H1 (cell line): Measurements from ENCODE around the gene RXRA. TPM values are rescaled to one million over a fixed set of nuclear protein-coding genes. Genes with fewer than 3 reads are reported as not detected.

Experiments used
- CTCF ChIA-PET: fragments of 300-600 bp; sonication (Branson Sonifier 250); formaldehyde crosslinking; loops from one replicate; lab custom pipeline; 2021; ENCODE audit not compliant: partially characterized antibody; lab: Charles Lee
- POLR2A ChIA-PET: fragments of 300-600 bp; sonication (Branson Sonifier 250); formaldehyde crosslinking; loops from one replicate; lab custom pipeline; 2021; ENCODE audit warnings: inconsistent platforms; ENCODE audit not compliant: partially characterized antibody; lab: Charles Lee
- DNase-seq, 2 experiments: peaks; one replicate each; pipeline versions ENCODE4 v3.0.0 to v3.0.0-alpha.2; 2010 to 2022; ENCODE audit warnings: low spot score in 2 of 2, low read depth in 1 of 2, mixed read lengths in 1 of 2
- FAIRE-seq: peaks from 2 replicates; lab custom pipeline; 2011; peaks lifted over from hg19 to GRCh38; lab: Jason Lieb, UNC
- H2AFZ ChIP-seq: 2 replicates; pipeline ENCODE4 v1.8.1; 2012; ENCODE audit warnings: low read length, inconsistent platforms
- H2AK5ac ChIP-seq: 2 replicates; pipeline ENCODE4 v1.6.1; 2013; ENCODE audit warnings: low read depth, low read length
- H2BK120ac ChIP-seq: replicated peaks from 2 replicates; pipeline ENCODE3; 2013; ENCODE audit warnings: low read depth, low read length, inconsistent platforms
- H2BK12ac ChIP-seq: 2 replicates; pipeline ENCODE4 v1.6.1; 2013; ENCODE audit warnings: low read depth, low read length
- H2BK15ac ChIP-seq: 2 replicates; pipeline ENCODE4 v1.6.1; 2013; ENCODE audit warnings: low read length
- H2BK20ac ChIP-seq: 2 replicates; pipeline ENCODE4 v1.6.1; 2013; ENCODE audit warnings: low read length
- H2BK5ac ChIP-seq: 2 replicates; pipeline ENCODE4 v1.6.1; 2013; ENCODE audit warnings: low read depth, low read length
- H3K14ac ChIP-seq: 2 replicates; pipeline ENCODE4 v1.6.1; 2013; ENCODE audit warnings: inconsistent platforms; ENCODE audit not compliant: insufficient read length
- H3K18ac ChIP-seq: 2 replicates; pipeline ENCODE4 v1.6.1; 2013; ENCODE audit warnings: low read length; ENCODE audit errors: extremely low read depth
- H3K23ac ChIP-seq: 2 replicates; pipeline ENCODE4 v1.6.1; 2013; ENCODE audit warnings: inconsistent platforms; ENCODE audit not compliant: insufficient read length
- H3K23me2 ChIP-seq: 2 replicates; pipeline ENCODE4 v1.6.1; 2013; ENCODE audit warnings: low read depth, low read length
- H3K27ac ChIP-seq: 2 replicates; pipeline ENCODE4 v1.6.1; 2011; ENCODE audit warnings: low read depth, low read length, inconsistent platforms
- H3K27me3 ChIP-seq, 4 experiments: replicated peaks in 1 of 4; 1 replicate in 1 of 4; 2 replicates in 3 of 4; pipeline versions ENCODE4 v1.6.1 to v1.8.1; 2011 to 2013; ENCODE audit warnings: low read length in 3 of 4, mild to moderate bottlenecking in 3 of 4, inconsistent platforms in 2 of 4, mixed read lengths in 2 of 4, moderate library complexity in 1 of 4; ENCODE audit not compliant: control insufficient read depth in 3 of 4, insufficient read depth in 3 of 4; ENCODE audit errors: extremely low read depth in 1 of 4
- H3K36me3 ChIP-seq, 4 experiments: 2 replicates each; pipeline versions ENCODE4 v1.6.1 to v1.8.1; 2011 to 2013; ENCODE audit warnings: mild to moderate bottlenecking in 4 of 4, low read length in 3 of 4, moderate library complexity in 2 of 4, control low read depth in 1 of 4, inconsistent platforms in 1 of 4; ENCODE audit not compliant: insufficient read depth in 4 of 4, control insufficient read depth in 2 of 4
- H3K4ac ChIP-seq: replicated peaks from 2 replicates; pipeline ENCODE3; 2013; ENCODE audit warnings: low read length, low read depth, mixed read lengths, inconsistent platforms; ENCODE audit not compliant: insufficient read length
- H3K4me1 ChIP-seq, 4 experiments: replicated peaks in 1 of 4; 1 replicate in 1 of 4; 2 replicates in 3 of 4; pipeline versions ENCODE4 v1.6.1 to v1.8.1; 2011 to 2013; ENCODE audit warnings: low read length in 3 of 4, inconsistent platforms in 2 of 4, mixed read lengths in 1 of 4; ENCODE audit not compliant: insufficient read depth in 4 of 4, control insufficient read depth in 3 of 4
- H3K4me2 ChIP-seq, 2 experiments: 2 replicates each; pipeline versions ENCODE4 v1.6.1 to v1.8.1; 2011 to 2013; ENCODE audit warnings: low read depth in 2 of 2, low read length in 2 of 2, control low read depth in 1 of 2, inconsistent platforms in 1 of 2, mild to moderate bottlenecking in 1 of 2; ENCODE audit not compliant: insufficient read depth in 1 of 2
- H3K4me3 ChIP-seq, 4 experiments: fragments of 200-600, 300-600 bp in 1 of 4; sonication (generic), shearing (Covaris generic), sonication (Bioruptor Twin) in 1 of 4; 2 replicates each; pipeline versions ENCODE4 v1.5.1 to v1.8.1; 2011 to 2016; ENCODE audit warnings: low read length in 4 of 4, low read depth in 3 of 4, control low read depth in 2 of 4, inconsistent platforms in 2 of 4, mild to moderate bottlenecking in 2 of 4, mixed read lengths in 1 of 4, moderate library complexity in 1 of 4; ENCODE audit not compliant: insufficient read depth in 2 of 4; ENCODE audit errors: extremely low read depth in 1 of 4
- H3K56ac ChIP-seq: replicated peaks from 2 replicates; pipeline ENCODE3; 2013; ENCODE audit warnings: low read depth, mild to moderate bottlenecking, mixed read lengths, low read length, inconsistent platforms; ENCODE audit not compliant: insufficient read length
- H3K79me1 ChIP-seq: 2 replicates; pipeline ENCODE4 v1.6.1; 2013; ENCODE audit warnings: low read depth, low read length, control low read depth
- H3K79me2 ChIP-seq, 2 experiments: 2 replicates each; pipeline versions ENCODE4 v1.6.1 to v1.8.1; 2012 to 2013; ENCODE audit warnings: low read length in 2 of 2, mild to moderate bottlenecking in 2 of 2, inconsistent platforms in 1 of 2; ENCODE audit not compliant: insufficient read depth in 2 of 2, control insufficient read depth in 1 of 2
- H3K9ac ChIP-seq, 4 experiments: replicated peaks in 1 of 4; 1 replicate in 1 of 4; 2 replicates in 3 of 4; pipeline versions ENCODE4 v1.6.1 to v1.8.1; 2011 to 2013; ENCODE audit warnings: low read depth in 3 of 4, low read length in 3 of 4, control low read depth in 2 of 4, mild to moderate bottlenecking in 2 of 4, moderate library complexity in 2 of 4, inconsistent platforms in 1 of 4; ENCODE audit errors: extremely low read depth in 1 of 4
- H3K9me3 ChIP-seq, 2 experiments: 2 replicates each; pipeline versions ENCODE4 v1.6.1 to v1.8.1; 2012 to 2013; ENCODE audit warnings: mild to moderate bottlenecking in 2 of 2, moderate library complexity in 2 of 2, control low read depth in 1 of 2, inconsistent platforms in 1 of 2, low read depth in 1 of 2, low read length in 1 of 2, mixed read lengths in 1 of 2; ENCODE audit not compliant: insufficient read depth in 2 of 2
- H4K20me1 ChIP-seq, 2 experiments: replicated peaks in 1 of 2; 2 replicates each; pipeline versions ENCODE3 to v1.8.1; 2011 to 2013; ENCODE audit warnings: inconsistent platforms in 2 of 2, low read length in 2 of 2, mild to moderate bottlenecking in 1 of 2; ENCODE audit not compliant: insufficient read depth in 2 of 2, control insufficient read depth in 1 of 2
- H4K5ac ChIP-seq: 2 replicates; pipeline ENCODE4 v1.6.1; 2013; ENCODE audit warnings: low read length, low read depth, mixed read lengths, inconsistent platforms; ENCODE audit not compliant: insufficient read length
- H4K8ac ChIP-seq: 2 replicates; pipeline ENCODE4 v1.8.0; 2013; ENCODE audit warnings: mild to moderate bottlenecking, moderate library complexity, low read length, inconsistent platforms; ENCODE audit not compliant: insufficient read depth; ENCODE audit errors: extremely low read depth
- H4K91ac ChIP-seq: replicated peaks from 2 replicates; pipeline ENCODE3; 2013; ENCODE audit warnings: low read length, mixed read lengths, inconsistent platforms; ENCODE audit not compliant: insufficient read length
- GABPA ChIP-seq: IDR thresholded peaks from 2 replicates; pipeline ENCODE4 v1.6.1; 2011; ENCODE audit warnings: mild to moderate bottlenecking, low read length, moderate library complexity, borderline replicate concordance; ENCODE audit not compliant: insufficient read depth
- GTF2F1 ChIP-seq: IDR thresholded peaks from 2 replicates; pipeline ENCODE4 v1.6.1; 2012; ENCODE audit warnings: low read depth, low read length, improper control_type of control experiment, borderline replicate concordance
- KDM1A ChIP-seq: fragments of 200-600, 300-600 bp; sonication (generic); IDR thresholded peaks from 2 replicates; pipeline ENCODE4 v1.7.1; 2016; ENCODE audit warnings: mild to moderate bottlenecking, low read length, borderline replicate concordance
- POLR2A ChIP-seq, 2 experiments: IDR thresholded peaks; 1 replicate in 1 of 2; 2 replicates in 1 of 2; pipeline ENCODE4 v1.6.1; 2011; ENCODE audit warnings: low read depth in 2 of 2, low read length in 2 of 2, mild to moderate bottlenecking in 2 of 2; ENCODE audit errors: control extremely low read depth in 1 of 2
- POLR2AphosphoS5 ChIP-seq: IDR thresholded peaks from 2 replicates; pipeline ENCODE4 v1.6.1; 2011; ENCODE audit warnings: low read depth, low read length
- POU5F1 ChIP-seq: IDR thresholded peaks from 2 replicates; pipeline ENCODE4 v1.6.1; 2011; ENCODE audit warnings: low read depth, mild to moderate bottlenecking, low read length, moderate library complexity
- RFX5 ChIP-seq: IDR thresholded peaks from 2 replicates; pipeline ENCODE4 v1.6.1; 2011; ENCODE audit warnings: low read depth, low read length, improper control_type of control experiment, borderline replicate concordance
- TAF1 ChIP-seq: IDR thresholded peaks from 2 replicates; pipeline ENCODE4 v1.6.1; 2011; ENCODE audit warnings: mild to moderate bottlenecking, low read depth, low read length
- TBP ChIP-seq: IDR thresholded peaks from 2 replicates; pipeline ENCODE4 v1.6.1; 2011; ENCODE audit warnings: low read depth, low read length, improper control_type of control experiment
- WGBS, 2 experiments: shearing (Covaris generic) in 1 of 2; methylation state at CpG; one replicate each; pipeline versions ENCODE4 v1.1.6 to v1.1.7; 2013 to 2015; ENCODE audit warnings: low lambda C conversion rate in 2 of 2, mixed read lengths in 2 of 2, inconsistent platforms in 1 of 2, low coverage in 1 of 2, missing lambda C conversion rate in 1 of 2; ENCODE audit not compliant: insufficient replicate concordance in 2 of 2, insufficient coverage in 1 of 2, insufficient read length in 1 of 2; ENCODE audit errors: extremely low coverage in 1 of 2, missing lambda C conversion rate in 1 of 2; 5-methylcytosine and 5-hydroxymethylcytosine counted together
- polyA plus RNA-seq, 7 experiments: library from polyadenylated mRNA; depleted of rRNA in 3 of 7; stranded (reverse) in 5 of 7; unstranded in 2 of 7; fragments of >200 nt in 5 of 7; fragments of 200-250 nt in 2 of 7; gene quantifications; 1 replicate in 5 of 7; 2 replicates in 1 of 7; 4 replicates in 1 of 7; pipeline versions ENCODE4 v1.2.1 to v1.2.3, GENCODE V29; 2011 to 2013; ENCODE audit warnings: missing spikeins in 2 of 7, mixed read lengths in 2 of 7
- total RNA-seq: library from RNA; stranded (reverse); fragmentation: NEBNext Ultra II Directional; extraction: Animal tissue kit (Norgen Biotek cat#: 25700); gene quantifications from 2 replicates; pipeline ENCODE4 v1.2.1, GENCODE V29; 2021
- TF ChIP-seq, protein P1 (sequence below): IDR thresholded peaks from 2 replicates; pipeline ENCODE4 v1.6.1; 2011; ENCODE audit warnings: low read length, improper control_type of control experiment
- TF ChIP-seq, protein P2 (sequence below): IDR thresholded peaks from 2 replicates; pipeline ENCODE4 v1.6.1; 2012; ENCODE audit warnings: inconsistent platforms

Gene RXRA
- total and polyA plus RNA-seq, 2 of the 8 experiments (the other 6 are each of a cell fraction or from before 2014, with no cell fraction given), result 9.8 to 29.4 TPM

DNA sequence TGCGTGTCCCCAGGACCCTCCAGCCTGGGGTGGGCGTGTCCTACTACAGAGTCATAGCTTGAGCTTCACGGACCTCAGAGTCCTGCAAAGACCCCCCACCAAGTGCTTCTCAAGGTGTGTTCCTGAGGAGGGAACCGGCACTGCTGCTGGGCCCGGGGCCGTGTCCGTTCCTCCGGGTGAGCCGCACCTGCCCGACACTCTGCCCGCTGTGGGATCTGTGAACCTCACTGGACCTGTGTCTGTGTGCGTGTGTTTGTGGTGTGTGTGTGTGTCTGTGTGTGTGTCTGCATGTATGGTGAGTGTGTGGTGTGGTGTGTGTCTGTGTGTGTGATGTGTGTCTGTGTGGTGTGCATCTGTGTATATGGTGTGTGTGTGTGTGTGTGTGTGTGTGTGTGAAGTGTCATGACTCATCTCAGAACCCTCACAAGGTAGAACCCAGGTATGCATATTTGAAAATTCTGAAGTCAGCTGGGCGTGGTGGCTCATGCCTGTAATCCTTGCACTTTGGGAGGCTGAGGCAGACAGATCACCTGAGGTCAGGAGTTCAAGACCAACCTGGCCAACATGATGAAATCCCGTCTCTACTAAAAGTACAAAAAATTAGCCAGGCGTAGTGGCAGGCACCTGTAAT is 40.9 kb upstream of the RXRA start:
- POLR2A ChIA-PET, result interaction anchor here (0.6 kb wide), 1 partner anchor 1956 kb away, joined by 4 read pairs; no protein-coding TSS in a partner anchor
- Histone ChIP-seq H3K4me1 (no peaks in the 10 kb centered on the region; a peak in 1 of 7 replicates), H3K23ac (no peak overlapping the region), H4K5ac (no peak overlapping the region), H3K9ac (no peak overlapping the region), H3K4ac (no peak overlapping the region), H3K9me3 (no peaks in the 10 kb centered on the region), H3K36me3 (no peaks in the 10 kb centered on the region), H2BK15ac (no peak overlapping the region), H3K4me3 (no peak overlapping the region), H2AFZ (no peak overlapping the region), H3K79me2 (no peaks in the 10 kb centered on the region), H2BK5ac (peak overlapping the region; percentile 52; the same call in 1 of the 2 replicates), H2BK120ac (no peak overlapping the region), H4K8ac (peak overlapping the region; percentile 51; the same call in 1 of the 2 replicates), H3K23me2 (peaks cover 3% of the 10 kb centered on the region; the same call in 1 of the 2 replicates), H3K79me1 (no peaks in the 10 kb centered on the region), H2BK12ac (peak overlapping the region; percentile 92; the same call in 1 of the 2 replicates), H2AK5ac (0 out of 2 replicates have a peak overlapping the region, but pooled peaks have one; percentile 33), H4K20me1 (peaks cover 0 to 3% of the 10 kb centered on the region in 2 experiments), H3K14ac (no peak overlapping the region), H3K4me2 (no peak overlapping the region), H4K91ac (peak overlapping the region; percentile 89), H2BK20ac (no peak overlapping the region), H3K27ac (no peak overlapping the region), H3K27me3 (no peaks in the 10 kb centered on the region), H3K18ac (no peak overlapping the region), H3K56ac (peak overlapping the region; percentile 87)
- CTCF ChIA-PET, result interaction anchor here (0.7 to 1.0 kb wide), 3 partner anchors 11 to 175 kb away, joined by 3 to 4 read pairs (median 3); no protein-coding TSS in a partner anchor
- TF ChIP-seq, protein P1, sequence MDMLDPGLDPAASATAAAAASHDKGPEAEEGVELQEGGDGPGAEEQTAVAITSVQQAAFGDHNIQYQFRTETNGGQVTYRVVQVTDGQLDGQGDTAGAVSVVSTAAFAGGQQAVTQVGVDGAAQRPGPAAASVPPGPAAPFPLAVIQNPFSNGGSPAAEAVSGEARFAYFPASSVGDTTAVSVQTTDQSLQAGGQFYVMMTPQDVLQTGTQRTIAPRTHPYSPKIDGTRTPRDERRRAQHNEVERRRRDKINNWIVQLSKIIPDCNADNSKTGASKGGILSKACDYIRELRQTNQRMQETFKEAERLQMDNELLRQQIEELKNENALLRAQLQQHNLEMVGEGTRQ, result no peak
- TF ChIP-seq POU5F1 (no peak), KDM1A (no peak), GABPA (no peak), TBP (no peak), GTF2F1 (no peak), RFX5 (no peak), POLR2AphosphoS5 (no peak), TAF1 (no peak), POLR2A (IDR thresholded peaks at IDR 0.05; ENCODE audit: control extremely low read depth in 1 of 2, low read depth in 2 of 2, low read length in 2 of 2) (no peak)
- TF ChIP-seq, protein P2, sequence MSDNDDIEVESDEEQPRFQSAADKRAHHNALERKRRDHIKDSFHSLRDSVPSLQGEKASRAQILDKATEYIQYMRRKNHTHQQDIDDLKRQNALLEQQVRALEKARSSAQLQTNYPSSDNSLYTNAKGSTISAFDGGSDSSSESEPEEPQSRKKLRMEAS, result no peak
- DNase-seq, result no peak
- WGBS, 2 experiments, result 95% methylated on average over 9 of the region's 15 CpGs; no CpG with 5 or more reads in 1 of the 2 experiments
- no peak for FAIRE-seq
